H9 (cell line): Measurements from ENCODE around the gene ENPP1. TPM values are rescaled to one million over a fixed set of nuclear protein-coding genes. Genes with fewer than 3 reads are reported as not detected.

Source experiments
- DNase-seq: peaks from one replicate; pipeline ENCODE4 v3.0.0-alpha.2; 2017
- H2AFZ ChIP-seq: one replicate; pipeline ENCODE4 v1.6.1; 2013; ENCODE audit warnings: mild to moderate bottlenecking, low read length, control low read depth, moderate library complexity
- H2AK5ac ChIP-seq: 2 replicates; pipeline ENCODE4 v1.6.1; 2013; ENCODE audit warnings: low read length, control low read depth, mixed read lengths; ENCODE audit not compliant: insufficient read length
- H2BK120ac ChIP-seq: one replicate; pipeline ENCODE4 v1.6.1; 2013; ENCODE audit warnings: low read depth, mild to moderate bottlenecking, low read length, control low read depth, inconsistent platforms; ENCODE audit not compliant: poor library complexity, severe bottlenecking
- H2BK12ac ChIP-seq: 2 replicates; pipeline ENCODE4 v1.6.1; 2013; ENCODE audit warnings: low read length, control low read depth, mixed read lengths, low read depth; ENCODE audit not compliant: insufficient read length
- H2BK15ac ChIP-seq: 2 replicates; pipeline ENCODE4 v1.6.1; 2013; ENCODE audit warnings: low read depth, low read length, control low read depth
- H2BK20ac ChIP-seq: one replicate; pipeline ENCODE4 v1.6.1; 2013; ENCODE audit warnings: low read depth, mild to moderate bottlenecking, low read length, control low read depth, inconsistent platforms; ENCODE audit not compliant: poor library complexity, severe bottlenecking
- H2BK5ac ChIP-seq: 2 replicates; pipeline ENCODE4 v1.6.1; 2013; ENCODE audit warnings: low read length, control low read depth, mixed read lengths; ENCODE audit not compliant: insufficient read length
- H3K14ac ChIP-seq: 2 replicates; pipeline ENCODE4 v1.6.1; 2013; ENCODE audit warnings: low read length, control low read depth; ENCODE audit not compliant: insufficient read depth
- H3K18ac ChIP-seq: 2 replicates; pipeline ENCODE4 v1.6.1; 2013; ENCODE audit warnings: low read depth, mild to moderate bottlenecking, mixed read lengths, low read length, control low read depth; ENCODE audit not compliant: insufficient read length
- H3K23ac ChIP-seq: 2 replicates; pipeline ENCODE4 v1.6.1; 2013; ENCODE audit warnings: low read length, control low read depth, mixed read lengths, low read depth; ENCODE audit not compliant: insufficient read length
- H3K23me2 ChIP-seq: 2 replicates; pipeline ENCODE4 v1.6.1; 2013; ENCODE audit warnings: low read depth, mild to moderate bottlenecking, mixed read lengths, low read length, control low read depth; ENCODE audit not compliant: insufficient read length, poor library complexity, severe bottlenecking
- H3K27ac ChIP-seq: 2 replicates; pipeline ENCODE4 v1.5.1; 2013; ENCODE audit warnings: low read length, control low read depth, mixed read lengths, low read depth; ENCODE audit not compliant: insufficient read length
- H3K27me3 ChIP-seq: 2 replicates; pipeline ENCODE4 v1.6.1; 2013; ENCODE audit warnings: low read length, control low read depth, inconsistent platforms; ENCODE audit not compliant: insufficient read depth
- H3K4ac ChIP-seq: 2 replicates; pipeline ENCODE4 v1.6.1; 2013; ENCODE audit warnings: low read depth, mild to moderate bottlenecking, control low read depth, inconsistent platforms, low read length, moderate library complexity
- H3K4me1 ChIP-seq: 2 replicates; pipeline ENCODE4 v1.6.1; 2013; ENCODE audit warnings: low read length, control low read depth, inconsistent platforms; ENCODE audit not compliant: insufficient read depth
- H3K4me2 ChIP-seq: 2 replicates; pipeline ENCODE4 v1.6.1; 2013; ENCODE audit warnings: low read length, control low read depth, mixed read lengths; ENCODE audit not compliant: insufficient read length, insufficient read depth
- H3K56ac ChIP-seq: 2 replicates; pipeline ENCODE4 v1.6.1; 2013; ENCODE audit warnings: low read depth, mild to moderate bottlenecking, mixed read lengths, low read length, control low read depth; ENCODE audit not compliant: insufficient read length
- H3K79me1 ChIP-seq: 2 replicates; pipeline ENCODE4 v1.6.1; 2013; ENCODE audit warnings: low read depth, mild to moderate bottlenecking, moderate library complexity, low read length, control low read depth, inconsistent platforms; ENCODE audit not compliant: insufficient read depth, poor library complexity, severe bottlenecking
- H3K79me2 ChIP-seq: 2 replicates; pipeline ENCODE4 v1.6.1; 2013; ENCODE audit warnings: low read length, control low read depth, inconsistent platforms; ENCODE audit not compliant: insufficient read depth
- H3K9ac ChIP-seq: 2 replicates; pipeline ENCODE4 v1.6.1; 2013; ENCODE audit warnings: low read length, control low read depth, mixed read lengths; ENCODE audit not compliant: insufficient read length; ENCODE audit errors: extremely low read depth
- H3K9me3 ChIP-seq: one replicate; pipeline ENCODE4 v1.6.1; 2013; ENCODE audit warnings: low read depth, low read length, inconsistent platforms; ENCODE audit not compliant: control insufficient read depth
- H3T11ph ChIP-seq: one replicate; pipeline ENCODE4 v1.6.1; 2013; ENCODE audit warnings: mild to moderate bottlenecking, low read length, control low read depth, inconsistent platforms
- H4K20me1 ChIP-seq: one replicate; pipeline ENCODE4 v1.6.1; 2013; ENCODE audit not compliant: control insufficient read depth, insufficient read length, insufficient read depth
- H4K5ac ChIP-seq: 2 replicates; pipeline ENCODE4 v1.6.1; 2013; ENCODE audit warnings: low read depth, mild to moderate bottlenecking, mixed read lengths, low read length, control low read depth; ENCODE audit not compliant: insufficient read length
- H4K8ac ChIP-seq: replicated peaks from 2 replicates; pipeline ENCODE4 v1.6.1; 2013; ENCODE audit warnings: low read length, control low read depth, mixed read lengths, low read depth; ENCODE audit not compliant: insufficient read length
- H4K91ac ChIP-seq: 2 replicates; pipeline ENCODE4 v1.6.1; 2013; ENCODE audit warnings: low read depth, mild to moderate bottlenecking, moderate library complexity, mixed read lengths, low read length, control low read depth; ENCODE audit not compliant: insufficient read length
- H3K27ac Mint-ChIP-seq, 3 experiments: 2 replicates in 2 of 3; 3 replicates in 1 of 3; pipeline ENCODE4 v1.8.0; 2020 to 2021; ENCODE audit warnings: mixed read lengths in 3 of 3, mild to moderate bottlenecking in 1 of 3, moderate library complexity in 1 of 3
- H3K27me3 Mint-ChIP-seq: 2 replicates; pipeline ENCODE4 v1.8.0; 2021; ENCODE audit warnings: low read depth, mild to moderate bottlenecking, moderate library complexity, mixed read lengths
- H3K36me3 Mint-ChIP-seq, 3 experiments: 2 replicates in 2 of 3; 3 replicates in 1 of 3; pipeline ENCODE4 v1.8.0; 2020 to 2021; ENCODE audit warnings: low read depth in 3 of 3, mixed read lengths in 3 of 3; ENCODE audit not compliant: insufficient read depth in 1 of 3
- H3K4me1 Mint-ChIP-seq, 2 experiments: 2 replicates each; pipeline ENCODE4 v1.8.0; 2020; ENCODE audit warnings: mixed read lengths in 2 of 2
- H3K4me3 Mint-ChIP-seq, 2 experiments: 2 replicates in 1 of 2; 3 replicates in 1 of 2; pipeline ENCODE4 v1.8.0; 2020 to 2021; ENCODE audit warnings: mild to moderate bottlenecking in 2 of 2, mixed read lengths in 2 of 2, moderate library complexity in 1 of 2
- H3K9me3 Mint-ChIP-seq, 2 experiments: 2 replicates in 1 of 2; 3 replicates in 1 of 2; pipeline ENCODE4 v1.8.0; 2020; ENCODE audit warnings: mild to moderate bottlenecking in 2 of 2, mixed read lengths in 2 of 2, moderate library complexity in 1 of 2
- WGBS: extraction: QIAGEN DNeasy Blood & Tissue Kit; methylation state at CpG from one replicate; pipeline ENCODE4 v1.1.7; 2013; ENCODE audit warnings: missing lambda C conversion rate, low lambda C conversion rate, mixed read lengths; ENCODE audit not compliant: insufficient read length; ENCODE audit errors: extremely low coverage; 5-methylcytosine and 5-hydroxymethylcytosine counted together
- total RNA-seq: library from RNA; stranded (reverse); gene quantifications from 2 replicates; pipeline ENCODE4 v1.2.1, GENCODE V29; 2021
- TF ChIP-seq, protein P1 (sequence below): fragments of 200-600 bp; sonication (generic); conservative IDR thresholded peaks from 3 replicates; pipeline ENCODE4 v1.8.0; 2021; ENCODE audit warnings: antibody characterized with exemption, mild to moderate bottlenecking

Gene ENPP1
- total RNA-seq, 1 experiment from 2014 or later: 22.5 TPM

GRCh38 chr6:131936156-131936555, 128.3 kb downstream of the ENPP1 start:
- Mint-ChIP-seq H3K4me1 (peaks cover 21 to 31% of the 10 kb centered on the region in 2 experiments), H3K4me3 (no peak overlapping the region), H3K27me3 (no peaks in the 10 kb centered on the region), H3K27ac (no peak overlapping the region), H3K36me3 (peaks cover 0 to 16% (median 0%) of the 10 kb centered on the region in 3 experiments; a peak in 1 of 7 replicates), H3K9me3 (no peaks in the 10 kb centered on the region)
- Histone ChIP-seq H4K8ac (no peak overlapping the region), H3K56ac (no peak overlapping the region), H2AFZ (no peak overlapping the region), H3K4ac (no peak overlapping the region), H4K91ac (no peak overlapping the region), H3K23me2 (no peaks in the 10 kb centered on the region), H3K27ac (no peak overlapping the region), H2BK120ac (no peak overlapping the region), H2AK5ac (no peak overlapping the region), H3K4me2 (no peak overlapping the region), H2BK15ac (no peak overlapping the region), H4K5ac (no peak overlapping the region), H3K9me3 (no peaks in the 10 kb centered on the region), H3K4me1 (peaks cover 12% of the 10 kb centered on the region; the same call in 1 of the 2 replicates), H2BK20ac (no peak overlapping the region), H3K9ac (no peak overlapping the region), H3K18ac (no peak overlapping the region), H3K79me1 (no peaks in the 10 kb centered on the region), H2BK5ac (no peak overlapping the region), H3K23ac (no peak overlapping the region), H3K14ac (no peak overlapping the region), H2BK12ac (no peak overlapping the region), H3K27me3 (no peaks in the 10 kb centered on the region), H4K20me1 (no peaks in the 10 kb centered on the region), H3T11ph (no peak overlapping the region), H3K79me2 (no peaks in the 10 kb centered on the region)
- no CpG with 5 or more reads among the region's 4 CpGs for WGBS
- TF ChIP-seq, protein P1, sequence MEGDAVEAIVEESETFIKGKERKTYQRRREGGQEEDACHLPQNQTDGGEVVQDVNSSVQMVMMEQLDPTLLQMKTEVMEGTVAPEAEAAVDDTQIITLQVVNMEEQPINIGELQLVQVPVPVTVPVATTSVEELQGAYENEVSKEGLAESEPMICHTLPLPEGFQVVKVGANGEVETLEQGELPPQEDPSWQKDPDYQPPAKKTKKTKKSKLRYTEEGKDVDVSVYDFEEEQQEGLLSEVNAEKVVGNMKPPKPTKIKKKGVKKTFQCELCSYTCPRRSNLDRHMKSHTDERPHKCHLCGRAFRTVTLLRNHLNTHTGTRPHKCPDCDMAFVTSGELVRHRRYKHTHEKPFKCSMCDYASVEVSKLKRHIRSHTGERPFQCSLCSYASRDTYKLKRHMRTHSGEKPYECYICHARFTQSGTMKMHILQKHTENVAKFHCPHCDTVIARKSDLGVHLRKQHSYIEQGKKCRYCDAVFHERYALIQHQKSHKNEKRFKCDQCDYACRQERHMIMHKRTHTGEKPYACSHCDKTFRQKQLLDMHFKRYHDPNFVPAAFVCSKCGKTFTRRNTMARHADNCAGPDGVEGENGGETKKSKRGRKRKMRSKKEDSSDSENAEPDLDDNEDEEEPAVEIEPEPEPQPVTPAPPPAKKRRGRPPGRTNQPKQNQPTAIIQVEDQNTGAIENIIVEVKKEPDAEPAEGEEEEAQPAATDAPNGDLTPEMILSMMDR: no peak
- DNase-seq: no peak
